Upper lobe of left lung (tissue), 6 donors: ENCODE data around the gene FGG. TPM values are rescaled to one million over a fixed set of nuclear protein-coding genes. Genes with fewer than 3 reads are reported as not detected.

ENCODE experiments used
- ATAC-seq, 2 donors: fragments of 200-7000 bp; cut with Tn5 transposase; one replicate each; pipeline ENCODE4 v1.9.1; 2022; ENCODE audit warnings: mild to moderate bottlenecking in 2 of 2, moderate library complexity in 2 of 2; ENCODE audit not compliant: low FRiP score in 2 of 2
- DNase-seq, 2 donors: peaks; one replicate each; pipeline ENCODE4 v3.0.0-alpha.2; 2019 to 2020
- H3K27ac ChIP-seq, 4 donors: fragments of 200-600 bp; sonication (generic); one replicate each; pipeline ENCODE4 v1.5.1; 2016 to 2019
- H3K27me3 ChIP-seq, 4 donors: fragments of 200-600 bp; sonication (generic); one replicate each; pipeline ENCODE4 v1.5.1; 2017 to 2019
- H3K36me3 ChIP-seq, 4 donors: fragments of 200-600 bp; sonication (generic); one replicate each; pipeline ENCODE4 v1.5.1; 2016 to 2019
- H3K4me1 ChIP-seq, 4 donors: fragments of 200-600 bp; sonication (generic); one replicate each; pipeline ENCODE4 v1.5.1; 2018 to 2019
- H3K4me3 ChIP-seq, 4 donors: fragments of 200-600 bp; sonication (generic); one replicate each; pipeline ENCODE4 v1.5.1; 2017 to 2019; ENCODE audit warnings: mild to moderate bottlenecking in 2 of 4, moderate library complexity in 1 of 4
- H3K9me3 ChIP-seq, 4 donors: fragments of 200-600 bp; sonication (generic); one replicate each; pipeline ENCODE4 v1.5.1; 2018 to 2019
- CTCF ChIP-seq, 6 experiments: fragments of 450-650 bp in 4 of 6; fragments of 200-600 bp in 2 of 6; sonication (generic) in 2 of 6; IDR thresholded peaks; one replicate each; pipeline ENCODE4 v1.5.1; 2016 to 2019; ENCODE audit warnings: antibody characterized with exemption in 6 of 6
- EP300 ChIP-seq, 4 donors: sonication (generic); formaldehyde crosslinking; IDR thresholded peaks; one replicate each; pipeline ENCODE4 v1.5.1; 2017; ENCODE audit warnings: antibody characterized with exemption in 4 of 4, control low read depth in 2 of 4
- POLR2A ChIP-seq, 4 donors: fragments of 450-650 bp; IDR thresholded peaks; one replicate each; pipeline ENCODE4 v1.5.1; 2016 to 2017; ENCODE audit warnings: antibody characterized with exemption in 4 of 4, mild to moderate bottlenecking in 2 of 4
- POLR2AphosphoS5 ChIP-seq, 2 donors: sonication (generic); formaldehyde crosslinking; IDR thresholded peaks; one replicate each; pipeline ENCODE4 v1.5.1; 2017; ENCODE audit warnings: antibody characterized with exemption in 2 of 2
- WGBS, 2 donors: methylation state at CpG; one replicate each; pipeline ENCODE4 v1.1.5; 2017 to 2018; 5-methylcytosine and 5-hydroxymethylcytosine counted together
- total RNA-seq, 6 donors: library from RNA; depleted of rRNA in 4 of 6; stranded (reverse); fragments of >200 nt in 4 of 6; gene quantifications; one replicate each; pipeline versions ENCODE4 v1.1.0 to v1.2.1, GENCODE V29; 2016 to 2021
- donor health status: DM: no; HTN: no; CAD: no; lungs with moderate emphysema.
- donor health status: DM: no; HTN: yes; CAD: no; lungs with severe emphysema.

Gene FGG
- total RNA-seq, 6 donors from 2014 or later = 2.6 to 255 (median 9.9) TPM; not detected in 1

DNA sequence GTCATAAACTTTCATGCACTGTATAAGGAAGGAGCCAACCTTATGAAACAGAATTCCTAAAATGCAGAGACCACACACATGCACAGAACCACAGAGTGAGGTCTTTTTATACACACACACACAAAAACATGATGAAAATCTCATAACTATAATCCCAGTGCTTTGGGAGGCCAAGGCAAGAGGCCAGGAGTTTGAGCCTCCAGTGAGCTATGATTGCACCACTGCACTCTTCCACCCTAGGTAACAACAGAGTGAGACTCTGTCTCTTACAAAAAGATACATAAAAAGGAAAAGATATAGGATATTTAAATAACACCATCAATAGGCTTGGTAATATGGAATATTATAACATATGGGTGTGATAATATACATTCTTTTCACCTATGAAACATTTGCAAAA is 32.5 kb downstream of the FGG start:
- no peak overlapping the region for H3K4me3 ChIP-seq
- no peaks in the 10 kb centered on the region for H3K9me3 ChIP-seq
- TF ChIP-seq POLR2AphosphoS5 (IDR thresholded peaks at IDR 0.05) (no peak), POLR2A (IDR thresholded peaks at IDR 0.05) (no peak)
- no peaks in the 10 kb centered on the region for H3K4me1 ChIP-seq
- DNase-seq = no peak
- no peaks in the 10 kb centered on the region for H3K36me3 ChIP-seq
- ATAC-seq = no peak
- H3K27ac ChIP-seq = no peak overlapping the region
- no peaks in the 10 kb centered on the region for H3K27me3 ChIP-seq

- Histone ChIP-seq H3K9me3 (no peaks in the 10 kb centered on the region), H3K4me3 (no peak overlapping the region), H3K27ac (no peak overlapping the region), H3K27me3 (no peaks in the 10 kb centered on the region), H3K4me1 (no peaks in the 10 kb centered on the region), H3K36me3 (no peaks in the 10 kb centered on the region)
- no peak for DNase-seq
- WGBS, 2 donors = 52 to 75% methylated on average over 1 of the region's 1 CpG
- TF ChIP-seq POLR2A (IDR thresholded peaks at IDR 0.05) (no peak), CTCF (IDR thresholded peaks at IDR 0.05) (no peak), POLR2AphosphoS5 (IDR thresholded peaks at IDR 0.05) (no peak), EP300 (IDR thresholded peaks at IDR 0.05) (no peak)
- ATAC-seq = no peak
Measured at GRCh38 chr4:154578919-154579318, 33.5 kb downstream of the FGG start.

GRCh38 chr4:154577324-154577723 is 35.1 kb downstream of the FGG start:
- DNase-seq = no peak
- WGBS, 2 donors = 83 to 89% methylated on average over 2 of the region's 2 CpGs
- no peak for ATAC-seq

GRCh38 chr4:154574311-154574710 is 38.1 kb downstream of the FGG start:
- H3K36me3 ChIP-seq = no peaks in the 10 kb centered on the region
- 48 to 72% methylated on average over 3 of the region's 3 CpGs for WGBS, 2 donors
- H3K27me3 ChIP-seq = no peaks in the 10 kb centered on the region
- H3K27ac ChIP-seq = no peak overlapping the region
- no peak for ATAC-seq
- no peak overlapping the region for H3K4me3 ChIP-seq
- no peaks in the 10 kb centered on the region for H3K9me3 ChIP-seq
- TF ChIP-seq POLR2AphosphoS5 (IDR thresholded peaks at IDR 0.05) = no peak
- no peak for TF ChIP-seq CTCF (IDR thresholded peaks at IDR 0.05)
- TF ChIP-seq POLR2A (IDR thresholded peaks at IDR 0.05) = no peak
- no peak for TF ChIP-seq EP300 (IDR thresholded peaks at IDR 0.05)
- no peak for DNase-seq
- no peaks in the 10 kb centered on the region for H3K4me1 ChIP-seq

More at GRCh38 chr4:154577324-154577723, 35.1 kb downstream of the FGG start:
- H3K36me3 ChIP-seq = no peaks in the 10 kb centered on the region
- H3K4me3 ChIP-seq = no peak overlapping the region
- no peak overlapping the region for H3K27ac ChIP-seq
- H3K9me3 ChIP-seq = no peaks in the 10 kb centered on the region
- no peaks in the 10 kb centered on the region for H3K27me3 ChIP-seq
- TF ChIP-seq POLR2AphosphoS5 (IDR thresholded peaks at IDR 0.05) (no peak), CTCF (IDR thresholded peaks at IDR 0.05) (no peak), POLR2A (IDR thresholded peaks at IDR 0.05) (no peak), EP300 (IDR thresholded peaks at IDR 0.05) (no peak)
- no peaks in the 10 kb centered on the region for H3K4me1 ChIP-seq

DNA sequence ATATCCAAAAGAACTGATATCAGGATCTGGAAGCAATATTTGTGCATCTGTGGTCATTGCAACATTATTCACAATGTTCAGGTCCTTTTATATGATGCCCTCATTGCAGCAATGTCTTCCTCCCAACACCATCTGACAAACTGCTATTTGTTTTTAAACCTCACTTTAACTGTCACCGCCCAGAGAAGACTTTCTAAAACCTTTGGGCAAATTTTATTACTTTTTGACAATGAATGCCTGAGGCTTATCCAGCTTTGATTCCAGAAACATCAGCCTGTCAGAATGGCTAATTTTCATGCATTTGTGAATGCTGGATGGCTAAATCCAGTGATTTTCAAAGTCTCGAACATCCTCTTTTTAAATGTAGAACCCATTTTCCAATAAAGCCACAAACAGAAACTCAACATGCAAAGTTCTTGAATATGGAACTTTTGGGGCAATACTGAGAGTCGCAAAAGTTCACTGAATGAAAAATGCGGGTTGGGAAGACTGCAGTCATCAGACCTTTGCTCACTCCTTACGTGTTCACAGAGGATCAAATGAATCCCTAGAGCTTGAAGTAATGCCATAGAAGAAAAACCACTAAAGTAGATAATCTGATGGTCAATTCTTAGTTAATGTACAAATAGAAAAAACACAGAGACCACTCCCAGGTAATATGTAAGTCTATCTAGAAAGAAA is 39.1 kb downstream of the FGG start:
- Histone ChIP-seq H3K27me3 (no peaks in the 10 kb centered on the region), H3K36me3 (no peaks in the 10 kb centered on the region), H3K4me3 (no peak overlapping the region), H3K27ac (no peak overlapping the region), H3K4me1 (no peaks in the 10 kb centered on the region), H3K9me3 (no peaks in the 10 kb centered on the region)
- WGBS, 2 donors = 84 to 92% methylated on average over 5 of the region's 5 CpGs
- DNase-seq (no peak), ATAC-seq (no peak)
- TF ChIP-seq EP300 (IDR thresholded peaks at IDR 0.05) = no peak
- TF ChIP-seq POLR2AphosphoS5 (IDR thresholded peaks at IDR 0.05) = no peak
- TF ChIP-seq CTCF (IDR thresholded peaks at IDR 0.05) = no peak
- no peak for TF ChIP-seq POLR2A (IDR thresholded peaks at IDR 0.05)
